Kidney capillary endothelial cell (primary cell): Measurements from ENCODE around the gene PRR29.
A peak's percentile ranks its signal among the peaks of the same experiment; 100 is the strongest.
"Not testable (repeated sequence)": the region's sequence is repeated elsewhere in the genome, so short reads cannot be mapped to it uniquely, and the experiment has no call there.

Source experiments
- DNase-seq: peaks from one replicate; pipeline ENCODE4 v3.0.0-alpha.2; 2018; ENCODE audit warnings: low spot score

Gene PRR29

DNA sequence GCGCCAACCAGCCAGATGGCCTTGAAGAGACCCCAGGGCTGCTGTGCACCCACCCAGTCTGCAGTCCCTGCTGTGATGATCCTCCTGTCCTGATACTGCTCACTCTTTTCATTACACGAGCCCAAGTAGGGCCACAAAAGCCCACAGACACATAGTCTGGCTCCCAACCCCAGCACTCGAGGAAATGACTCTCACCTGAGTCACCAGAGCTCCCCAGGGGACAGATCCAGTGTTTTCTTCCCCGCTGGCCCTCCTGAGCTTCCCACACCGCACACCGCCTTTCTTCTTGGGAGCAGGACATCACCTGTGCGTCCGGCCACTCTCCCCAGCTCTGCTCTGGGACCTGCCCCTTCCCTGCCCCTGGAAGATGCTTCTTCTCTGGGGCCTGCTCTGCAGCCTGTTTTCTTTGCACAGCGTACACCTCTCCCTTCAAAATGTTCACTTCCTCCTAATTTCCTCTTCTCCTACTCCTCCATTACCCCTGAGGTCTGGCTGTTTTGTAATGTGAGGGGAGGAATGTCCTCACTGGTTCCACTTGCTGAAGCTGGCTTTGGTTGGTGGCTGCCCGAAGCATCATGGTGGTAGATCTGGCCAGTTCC lies 23.5 kb upstream of the PRR29 start:
- DNase-seq = peak; percentile 90

DNA sequence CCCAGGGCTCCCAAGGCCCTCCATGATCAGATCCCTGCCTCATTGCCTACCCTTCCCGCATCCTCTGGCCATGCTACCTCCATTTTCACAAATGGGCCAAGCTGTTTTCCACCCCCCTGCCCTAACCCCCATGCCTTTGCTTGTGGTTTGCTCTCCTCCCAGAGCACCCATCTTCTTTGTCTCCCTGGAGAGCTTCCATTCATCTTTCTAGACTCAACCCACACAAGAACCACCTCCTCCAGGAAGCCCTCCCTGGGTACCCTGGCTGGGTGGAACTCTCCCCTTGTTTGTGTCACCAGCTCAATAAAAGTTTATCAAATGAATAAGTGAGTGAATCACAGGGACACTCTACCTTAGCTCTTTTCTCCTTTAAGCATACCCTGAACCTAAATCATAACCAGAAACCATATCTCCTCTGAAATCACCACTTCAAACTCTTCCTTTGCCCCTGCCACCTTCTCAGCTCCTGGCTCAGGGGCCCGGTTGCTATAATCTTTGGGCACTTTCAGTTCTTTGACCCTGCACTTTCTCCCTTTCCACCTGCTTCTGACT lies 22.5 kb upstream of the PRR29 start:
- no peak for DNase-seq

DNA sequence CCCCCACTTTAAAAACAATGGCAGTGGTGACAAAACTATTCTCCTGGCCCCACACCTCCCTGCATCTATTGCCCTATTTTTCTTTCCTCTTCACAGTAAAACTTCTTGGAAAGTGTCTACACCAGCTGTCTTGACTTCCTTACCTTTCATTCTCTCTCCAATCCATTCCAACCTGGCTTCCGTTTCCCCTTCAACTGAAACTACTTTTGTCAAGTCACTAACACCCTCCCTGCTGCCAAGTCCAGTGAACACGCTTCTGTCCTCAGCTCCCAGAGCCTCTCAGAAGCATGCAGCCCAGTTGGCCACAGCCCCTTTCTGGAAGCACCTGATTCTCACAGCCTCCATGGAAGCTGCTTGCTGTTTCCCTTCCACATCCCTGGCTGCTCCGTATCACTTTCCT lies 21.4 kb upstream of the PRR29 start:
- DNase-seq = no peak

DNA sequence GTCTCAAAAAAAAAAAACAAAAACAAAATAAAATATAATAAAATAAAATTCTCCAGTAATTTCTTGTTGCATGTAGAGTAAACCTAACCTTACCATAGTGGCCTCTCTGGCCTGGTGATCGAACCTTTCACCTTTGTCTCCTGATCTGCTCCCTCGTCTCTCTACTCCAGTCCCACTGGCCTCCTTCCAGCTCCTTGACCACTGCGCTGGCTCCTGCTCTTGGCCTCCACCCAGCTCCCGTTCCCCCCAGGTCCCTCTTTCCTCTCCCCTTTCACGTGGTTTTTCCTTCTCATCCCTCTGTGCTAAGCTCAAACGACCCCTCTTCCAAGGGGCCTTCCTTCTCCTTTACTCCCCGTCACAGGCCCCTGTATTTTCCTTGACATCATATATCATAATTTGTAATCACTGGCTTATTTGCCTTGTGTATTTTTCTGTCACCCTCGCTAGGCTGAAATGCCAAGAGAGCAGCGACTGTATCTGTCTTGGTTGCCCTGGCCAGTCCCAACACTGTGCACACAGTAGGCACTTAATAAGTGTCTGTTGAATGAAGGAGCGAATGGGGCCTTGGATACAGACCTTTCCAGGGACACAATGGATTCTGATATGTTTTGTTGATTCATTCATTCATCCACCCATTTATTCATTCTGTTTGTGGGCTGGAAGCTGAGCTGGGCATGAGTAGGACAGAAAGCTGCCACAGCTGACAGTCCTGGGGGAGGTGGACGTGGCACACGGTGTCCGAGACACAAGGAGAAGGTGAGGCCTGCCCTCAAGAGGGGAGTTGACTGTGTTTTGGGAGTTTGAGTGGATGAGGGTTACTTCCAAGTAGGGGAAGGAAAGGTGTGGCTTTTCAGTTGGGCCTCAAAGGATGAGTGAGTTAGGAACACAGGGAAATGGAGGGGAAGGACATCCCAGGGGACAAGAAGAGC lies 19.6 kb upstream of the PRR29 start:
- DNase-seq = no peak

DNA sequence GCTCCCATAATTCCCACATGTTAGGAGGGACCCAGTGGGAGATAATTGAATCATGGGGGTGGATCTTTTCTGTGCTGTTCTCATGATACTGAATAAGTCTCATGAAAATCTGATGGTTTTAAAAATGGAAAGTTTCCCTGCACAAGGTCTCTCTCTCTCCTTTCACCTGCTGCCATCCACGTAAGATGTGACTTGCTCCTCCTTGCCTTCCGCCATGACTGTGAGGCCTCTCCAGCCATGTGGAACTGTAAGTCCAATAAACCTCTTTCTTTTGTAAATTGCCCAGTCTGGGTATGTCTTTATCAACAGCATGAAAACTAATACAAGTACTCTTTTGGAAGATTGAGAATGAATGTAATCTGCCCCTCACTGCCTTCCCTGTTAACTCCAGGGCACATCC lies 15.5 kb upstream of the PRR29 start:
- DNase-seq = not testable (repeated sequence)

DNA sequence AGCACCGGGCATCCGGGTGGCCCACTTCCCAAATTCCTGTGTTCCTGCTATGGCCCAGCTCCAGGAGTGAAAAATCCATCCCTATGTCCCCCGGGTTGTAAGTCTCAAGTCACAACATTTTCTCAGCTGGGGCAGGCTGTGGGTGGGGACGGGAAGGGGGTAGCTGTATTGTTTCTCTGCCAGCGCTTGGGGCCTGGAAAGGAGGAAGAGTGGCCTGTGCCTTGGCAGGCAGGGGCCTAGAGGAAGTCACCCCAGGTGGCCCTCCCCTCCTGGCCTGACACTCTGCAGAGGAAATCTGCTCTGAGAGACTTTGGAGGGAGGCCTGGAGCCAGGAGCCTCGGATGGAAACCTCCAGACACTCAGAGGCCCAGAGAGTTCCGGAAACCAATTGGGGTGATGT lies 14.8 kb upstream of the PRR29 start:
- no peak for DNase-seq

DNA sequence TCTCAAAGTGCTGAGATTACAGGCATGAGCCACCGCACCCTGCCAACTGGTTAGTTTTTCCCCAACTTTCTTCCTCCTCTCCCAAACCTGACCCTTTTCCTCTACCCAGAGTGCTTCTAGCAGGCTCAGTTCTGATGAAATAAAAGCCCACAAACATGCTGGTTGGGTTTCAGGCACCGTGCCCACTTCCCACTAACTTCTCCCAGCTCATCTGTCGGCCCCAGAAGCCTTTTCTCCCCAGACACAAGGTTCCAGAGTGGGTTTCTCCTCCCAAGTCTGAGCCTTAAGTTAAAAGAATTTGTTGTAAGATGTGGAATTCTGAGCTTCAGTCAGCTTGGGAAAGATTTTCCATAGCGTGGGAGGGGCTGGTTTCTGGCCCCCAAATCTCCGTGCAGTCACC lies 13.9 kb upstream of the PRR29 start:
- no peak for DNase-seq

DNA sequence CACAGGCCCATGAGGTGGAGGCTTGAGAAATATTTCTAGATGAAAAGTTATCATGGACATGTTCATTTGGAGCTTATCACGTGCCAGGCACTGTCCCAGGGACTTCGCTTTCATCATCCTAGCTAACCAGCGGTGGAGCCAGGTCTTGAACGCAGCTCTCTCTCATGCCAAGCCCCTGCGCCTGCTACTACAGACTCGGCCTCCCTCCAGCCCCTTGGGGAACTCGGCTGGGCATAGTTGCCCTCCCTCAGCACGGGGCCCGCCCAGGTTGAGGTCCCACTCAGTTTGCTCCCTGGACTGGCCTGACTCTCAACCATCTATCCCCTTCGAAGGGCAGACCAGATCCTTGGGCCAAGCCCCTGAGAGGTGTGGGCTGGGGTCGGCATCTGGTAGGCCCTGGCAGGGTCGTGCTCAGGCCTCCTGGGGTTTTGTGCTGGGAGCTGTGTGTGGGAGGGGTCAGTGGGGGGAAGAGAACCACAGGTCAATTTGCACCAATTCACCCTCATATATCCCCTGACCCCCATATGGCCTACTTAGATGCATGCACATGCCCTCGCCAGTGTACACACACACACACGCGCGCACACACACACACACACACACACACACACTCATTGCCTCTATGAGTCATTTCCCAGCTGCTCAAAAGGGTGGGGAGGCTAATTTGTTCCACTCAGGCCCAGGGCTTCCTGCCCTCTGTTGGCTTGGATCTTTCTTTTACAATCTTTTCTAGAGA lies 13.3 kb upstream of the PRR29 start:
- DNase-seq = peak; percentile 87

DNA sequence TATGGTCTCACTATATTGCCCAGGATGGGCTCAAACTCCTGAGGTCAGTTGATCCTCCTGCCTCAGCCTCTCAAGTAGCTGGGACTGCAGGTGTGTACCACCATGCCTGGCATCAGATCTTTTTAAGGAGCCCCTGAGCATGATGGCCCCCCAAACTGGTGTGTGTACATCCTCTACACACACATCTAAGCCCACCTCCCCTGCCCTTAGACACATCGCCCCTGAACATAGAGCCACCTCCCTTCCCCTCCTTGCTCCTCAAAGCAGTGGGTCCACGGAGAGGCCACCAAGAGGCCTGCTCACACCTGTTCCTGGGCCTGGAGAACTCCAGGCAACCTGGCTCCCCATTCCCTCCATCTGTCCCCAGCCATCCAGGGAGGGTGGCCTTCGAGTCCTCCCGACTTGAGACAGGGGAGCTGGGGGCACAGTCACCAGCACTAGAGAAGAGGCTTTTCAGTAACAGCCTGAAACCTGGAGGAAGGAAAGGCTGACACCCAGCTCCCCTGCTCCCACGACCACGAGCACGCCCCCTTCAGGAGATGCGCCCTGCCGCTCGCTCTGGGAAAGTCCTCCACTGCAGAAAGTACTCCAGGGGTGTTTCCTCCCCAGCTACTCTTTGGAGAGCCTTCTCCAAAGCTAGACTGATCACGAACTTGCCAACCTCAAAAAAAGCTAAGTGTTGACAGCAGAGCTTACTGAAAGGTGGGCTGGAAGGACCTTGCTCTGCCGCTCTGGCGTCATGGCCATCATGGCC lies 12.6 kb upstream of the PRR29 start:
- DNase-seq = no peak

DNA sequence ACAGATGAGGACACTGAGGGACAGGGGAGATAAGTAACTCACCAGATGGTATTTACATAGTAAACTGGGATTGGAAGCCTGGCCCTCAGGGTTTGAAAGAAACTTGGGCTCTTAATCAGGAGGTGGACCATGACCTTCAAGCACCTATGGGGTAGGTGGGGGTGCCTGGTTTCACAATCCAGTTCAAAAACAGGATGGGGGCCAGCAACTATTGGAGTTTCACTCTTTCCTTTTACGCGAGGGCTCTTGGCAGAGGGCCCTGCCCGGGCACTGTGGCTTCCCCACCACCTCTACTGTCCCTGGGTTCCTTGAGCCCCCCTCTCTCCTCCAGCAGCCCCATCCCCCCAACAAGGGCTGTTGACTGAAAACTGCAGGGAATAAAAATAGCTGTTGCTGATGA lies 11.3 kb upstream of the PRR29 start:
- no peak for DNase-seq

DNA sequence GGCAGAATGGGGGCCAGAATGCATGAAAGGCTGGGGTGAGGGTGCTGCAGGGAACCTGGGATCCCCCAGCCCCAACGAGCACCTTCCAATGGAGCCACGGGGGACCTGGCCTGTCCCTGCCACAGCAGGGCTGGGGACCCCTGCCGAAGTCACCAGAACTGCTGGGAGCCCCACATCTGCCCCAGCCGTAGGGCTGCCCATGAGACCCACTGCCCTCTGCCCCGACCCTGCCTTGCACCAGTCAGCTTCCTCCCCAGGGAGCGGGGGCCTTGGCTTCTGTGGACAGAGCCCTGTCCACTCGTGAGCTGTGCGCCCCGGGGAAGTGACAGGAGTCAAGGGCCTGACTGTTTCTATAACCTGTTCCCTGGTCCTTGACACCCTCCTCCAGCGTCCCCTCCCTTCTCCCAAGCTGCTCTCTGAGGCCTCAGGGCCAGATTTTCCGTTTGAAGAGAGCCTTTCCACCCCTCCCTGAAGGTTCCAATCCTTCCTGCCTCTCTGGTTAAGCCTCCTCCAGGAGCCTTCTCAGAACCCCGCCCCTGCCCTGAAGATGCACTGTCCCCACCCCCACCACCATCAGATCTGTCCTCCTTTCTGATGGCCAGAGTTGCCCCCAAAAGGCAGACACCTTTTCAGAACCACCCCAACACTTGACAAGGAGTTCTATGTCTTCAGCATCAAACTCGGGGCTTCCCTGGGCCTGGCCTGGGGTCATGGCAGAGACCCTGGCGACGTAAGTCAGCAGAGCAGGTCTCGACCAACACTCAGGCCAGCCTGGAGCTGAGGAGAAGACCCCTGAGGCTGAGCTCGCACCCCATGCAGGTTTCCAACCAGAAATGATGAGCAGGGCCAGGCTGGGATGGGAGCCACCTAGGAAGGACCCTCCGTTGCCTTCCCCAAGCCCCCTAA lies 10.7 kb upstream of the PRR29 start:
- no peak for DNase-seq

DNA sequence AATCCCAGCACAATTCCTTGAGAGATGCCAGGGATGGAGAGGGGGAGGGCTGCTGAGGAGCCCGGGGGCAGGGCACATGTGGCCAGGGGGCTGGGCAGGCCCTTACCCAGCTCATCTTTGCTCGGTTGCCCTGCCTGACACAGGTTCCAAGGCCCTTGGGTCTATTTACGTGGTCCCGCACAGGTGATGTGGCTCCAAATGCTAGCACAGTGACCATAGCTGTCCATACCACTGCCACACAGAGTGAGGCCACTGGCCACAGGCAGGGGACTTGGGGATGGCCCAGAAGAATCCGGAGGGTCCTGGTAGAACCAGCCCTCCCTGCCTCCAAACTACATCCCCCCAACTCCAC lies 10.0 kb upstream of the PRR29 start:
- no peak for DNase-seq

DNA sequence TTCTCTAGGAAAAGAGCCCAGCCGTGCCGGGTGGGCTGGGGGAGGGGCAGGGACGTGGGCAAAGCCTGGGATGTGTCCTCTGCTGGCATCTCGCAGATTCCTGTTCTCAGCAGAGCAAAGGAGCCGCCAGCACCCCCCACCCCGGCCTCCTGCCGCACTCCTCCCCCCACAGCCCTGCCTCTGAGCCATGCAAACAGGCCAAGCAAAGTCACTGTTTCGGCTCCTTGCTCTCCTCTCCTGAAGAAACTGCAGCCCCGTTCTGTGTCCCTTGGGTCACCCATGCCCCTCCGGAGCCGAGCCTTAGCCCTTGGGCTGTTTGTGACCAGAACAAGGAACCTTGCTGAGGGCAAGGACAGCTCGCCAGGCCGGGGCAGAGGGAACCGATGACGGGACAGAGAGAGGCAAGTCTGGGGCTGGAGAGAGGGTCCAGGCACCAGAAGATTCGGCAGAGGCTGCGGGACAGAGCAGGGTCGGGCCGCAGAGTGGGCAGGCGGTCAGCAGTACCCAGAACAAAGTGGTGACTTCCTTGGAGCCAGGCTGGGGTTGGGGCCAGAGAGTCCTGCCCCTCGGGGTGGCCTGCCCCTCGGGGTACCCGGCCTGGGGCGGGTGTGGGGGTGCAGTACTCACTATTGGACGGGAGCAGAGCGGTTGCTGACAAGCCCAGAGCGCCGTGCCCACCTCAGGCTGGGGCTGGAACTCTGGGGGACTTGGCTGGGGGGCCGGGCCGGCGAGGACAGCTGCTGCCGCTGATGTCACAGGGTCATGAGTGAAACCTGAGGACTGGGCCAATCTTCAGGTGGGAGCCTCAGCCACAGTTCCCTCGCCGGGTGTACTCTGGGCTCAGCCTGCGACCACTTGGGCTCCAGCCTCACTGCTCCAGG lies 9.2 kb upstream of the PRR29 start:
- no peak for DNase-seq

DNA sequence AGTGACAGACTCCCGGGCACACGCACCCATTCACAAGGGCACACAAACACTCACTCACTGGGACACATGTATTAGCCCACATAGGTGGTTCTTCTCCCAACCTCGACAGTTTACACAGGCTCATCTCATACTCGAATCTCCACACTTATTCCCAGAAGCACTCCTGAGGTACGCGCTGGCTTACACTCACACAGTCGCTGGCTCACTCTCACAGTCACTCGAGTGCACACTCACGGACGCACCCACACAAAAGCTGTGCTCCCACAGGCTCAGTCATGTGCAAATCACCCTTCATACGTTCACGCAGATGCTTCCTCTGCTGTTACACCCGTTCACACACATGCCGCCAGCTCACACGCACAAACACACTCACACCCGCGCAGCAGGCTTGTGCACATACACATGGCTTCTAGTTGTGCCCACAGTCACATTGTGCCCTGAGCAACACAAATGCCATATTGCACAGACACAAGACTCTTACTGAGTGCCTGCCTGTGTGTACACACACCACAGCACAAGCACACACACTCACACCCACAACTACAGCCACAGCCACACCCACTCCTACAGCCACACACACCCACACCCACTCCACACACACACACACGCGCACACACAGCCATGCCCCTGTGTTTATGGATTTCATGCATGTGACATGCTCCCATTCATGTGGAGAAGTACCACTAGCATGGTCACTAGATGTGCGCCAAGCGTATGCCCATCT lies 8.4 kb upstream of the PRR29 start:
- no peak for DNase-seq

DNA sequence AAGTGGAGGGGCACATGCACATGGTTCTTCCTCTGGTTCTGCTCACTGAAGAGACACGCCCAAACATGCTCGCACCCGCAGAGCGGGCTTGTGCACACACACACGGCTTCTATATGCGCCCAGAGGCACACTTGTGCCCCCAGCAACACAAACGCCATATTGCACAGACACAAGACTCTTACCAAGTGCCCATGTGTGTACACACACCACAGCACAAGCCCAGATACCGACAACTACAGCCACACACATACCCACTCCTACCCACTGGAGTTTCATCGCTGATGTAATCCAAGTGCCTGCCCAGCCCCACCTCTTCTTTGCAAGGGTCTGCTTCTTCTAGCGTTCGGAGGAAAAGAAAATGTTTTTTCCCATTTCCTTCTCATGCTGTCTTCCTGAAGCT lies 6.5 kb upstream of the PRR29 start:
- no peak for DNase-seq

DNA sequence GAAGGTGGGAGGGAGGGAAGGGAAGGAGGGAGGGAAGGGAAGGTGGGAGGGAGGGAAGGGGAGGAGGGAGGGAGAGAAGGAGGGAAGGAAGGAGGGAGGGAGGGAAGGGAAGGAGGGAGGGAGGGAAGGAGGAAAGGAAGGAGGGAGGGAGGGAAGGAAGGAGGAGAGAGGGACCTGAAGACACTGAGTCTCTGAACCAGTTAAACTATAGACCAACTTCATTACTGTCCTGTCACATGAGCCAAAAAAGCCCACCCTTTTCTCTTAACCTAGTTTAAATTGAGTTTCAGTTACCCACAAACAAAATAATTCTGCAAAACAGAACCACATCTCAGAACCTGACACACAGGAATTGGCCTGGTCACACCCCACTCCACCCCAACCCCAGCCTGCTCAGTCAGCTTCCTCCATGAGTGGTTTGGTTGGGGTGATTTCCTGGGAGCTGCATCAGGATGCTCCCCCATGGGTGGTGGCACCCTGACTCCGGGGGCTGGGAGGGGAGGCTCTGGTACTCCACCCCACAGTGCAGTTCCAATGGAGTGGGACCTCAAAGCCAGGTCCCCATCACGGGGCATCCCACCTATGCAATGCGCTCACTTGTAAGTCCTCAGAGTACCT lies 4.7 kb upstream of the PRR29 start:
- no peak for DNase-seq

DNA sequence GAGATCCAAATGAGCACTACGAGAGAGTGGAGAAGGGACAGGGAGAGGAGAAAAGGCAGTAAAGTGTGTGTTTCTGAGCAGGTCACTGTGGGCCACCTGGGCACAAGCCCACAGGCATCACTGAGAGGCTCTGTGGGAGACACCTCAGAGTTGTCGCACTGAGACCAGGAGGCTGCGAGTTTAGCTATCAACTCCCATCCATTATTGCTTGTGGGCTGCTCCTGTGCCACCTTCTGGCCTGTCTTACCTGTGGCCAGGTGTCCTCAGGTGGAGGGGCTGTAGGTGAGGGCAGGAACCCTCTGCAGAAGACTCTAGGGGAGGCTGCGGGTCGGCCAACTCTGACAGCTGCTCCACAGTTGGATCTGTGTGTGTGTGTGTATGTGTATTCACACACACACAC lies 2.5 kb upstream of the PRR29 start:
- DNase-seq = no peak

DNA sequence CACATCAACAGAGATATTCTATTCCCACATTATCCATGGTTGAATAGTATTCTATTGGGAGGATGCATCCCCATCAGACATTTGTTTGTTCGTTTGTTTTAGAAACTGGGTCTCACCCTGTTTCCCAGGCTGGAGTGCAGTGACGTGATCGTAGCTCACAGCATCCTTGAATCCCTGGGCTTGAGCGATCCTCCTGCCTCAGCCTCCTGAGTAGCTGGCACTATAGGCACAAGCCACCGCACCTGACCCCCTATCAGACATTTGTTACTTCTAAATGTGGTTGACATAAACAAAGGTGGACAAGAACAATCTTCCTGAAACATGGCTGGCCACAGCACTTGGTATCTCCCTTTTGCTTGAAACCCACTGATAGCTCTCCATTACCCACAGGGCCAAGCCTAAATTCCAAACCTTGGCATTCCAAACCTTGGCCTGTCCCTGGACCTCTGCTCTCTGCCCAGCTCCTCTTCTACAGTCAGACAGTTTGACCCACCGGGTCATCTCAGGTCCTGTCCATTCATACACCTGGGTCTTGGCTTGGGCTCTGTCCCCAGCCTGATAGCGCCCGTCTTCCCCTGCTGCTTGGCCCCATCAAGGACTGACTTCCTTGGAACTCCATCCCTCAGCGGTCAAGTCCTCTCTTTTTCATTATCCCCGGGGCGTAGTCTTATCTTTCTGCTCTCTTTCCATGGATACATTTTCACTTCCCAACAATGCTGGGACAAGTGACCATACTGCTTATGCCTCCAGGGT lies 1.5 kb upstream of the PRR29 start:
- no peak for DNase-seq
